Activated T-cell treated with anti-CD3 and anti-CD28 coated beads, Interleukin-2, amount 50 U/mL, for 4 hours (primary cell): Measurements from ENCODE around the gene AMN1. TPM values are rescaled to one million over a fixed set of nuclear protein-coding genes. Genes with fewer than 3 reads are reported as not detected.
"Not testable (repeated sequence)": the region's sequence is repeated elsewhere in the genome, so short reads cannot be mapped to it uniquely, and the experiment has no call there.

Experiments used
- ATAC-seq, 2 donors: fragments of 200-7000 bp; cut with Tn5 transposase; one replicate each; pipeline ENCODE4 v1.10.0; 2021
- DNase-seq: peaks from one replicate; pipeline ENCODE4 v3.0.0-alpha.2; 2020
- H3K27me3 Mint-ChIP-seq: one replicate; pipeline ENCODE4 v1.8.0; 2021; ENCODE audit warnings: low read depth, mixed read lengths
- H3K36me3 Mint-ChIP-seq: one replicate; pipeline ENCODE4 v1.8.0; 2022; ENCODE audit warnings: mixed read lengths; ENCODE audit not compliant: insufficient read depth
- H3K4me1 Mint-ChIP-seq: one replicate; pipeline ENCODE4 v1.8.0; 2021; ENCODE audit warnings: low read depth, mixed read lengths
- H3K4me3 Mint-ChIP-seq: one replicate; pipeline ENCODE4 v1.8.0; 2021; ENCODE audit warnings: mild to moderate bottlenecking, moderate library complexity, mixed read lengths
- H3K9me3 Mint-ChIP-seq: one replicate; pipeline ENCODE4 v1.8.0; 2021; ENCODE audit warnings: mixed read lengths
- total RNA-seq, 3 donors: library from RNA; stranded (reverse); gene quantifications; one replicate each; pipeline ENCODE4 v1.2.1, GENCODE V29; 2021

Gene AMN1
- total RNA-seq, 3 donors from 2014 or later: 3.4 to 4.7 (median 3.8) TPM

GRCh38 chr12:31682136-31682962 lies 46.5 kb downstream of the AMN1 start:
- H3K27me3 Mint-ChIP-seq: no peaks in the 10 kb centered on the region
- DNase-seq (peak; percentile 57), ATAC-seq (peak; percentile 71 to 86)
- H3K36me3 Mint-ChIP-seq: peaks cover 27% of the 10 kb centered on the region
- H3K9me3 Mint-ChIP-seq: peaks cover 7% of the 10 kb centered on the region
- peaks cover 4% of the 10 kb centered on the region for H3K4me1 Mint-ChIP-seq
- H3K4me3 Mint-ChIP-seq: no peak overlapping the region

- H3K9me3 Mint-ChIP-seq: peaks cover 5% of the 10 kb centered on the region
- H3K36me3 Mint-ChIP-seq: peaks cover 39% of the 10 kb centered on the region
- H3K4me3 Mint-ChIP-seq: no peak overlapping the region
Observed at GRCh38 chr12:31672521-31672920, 56.3 kb downstream of the AMN1 start.

GRCh38 chr12:31669582-31669981 lies 59.2 kb downstream of the AMN1 start:
- not testable (repeated sequence) for H3K4me3 Mint-ChIP-seq, H3K4me1 Mint-ChIP-seq, H3K9me3 Mint-ChIP-seq, DNase-seq, H3K27me3 Mint-ChIP-seq, ATAC-seq
- H3K36me3 Mint-ChIP-seq: peaks cover 35% of the 10 kb centered on the region

More at GRCh38 chr12:31672521-31672920, 56.3 kb downstream of the AMN1 start:
- H3K4me1 Mint-ChIP-seq: no peaks in the 10 kb centered on the region
- DNase-seq: no peak
- no peaks in the 10 kb centered on the region for H3K27me3 Mint-ChIP-seq
- ATAC-seq: no peak

DNA sequence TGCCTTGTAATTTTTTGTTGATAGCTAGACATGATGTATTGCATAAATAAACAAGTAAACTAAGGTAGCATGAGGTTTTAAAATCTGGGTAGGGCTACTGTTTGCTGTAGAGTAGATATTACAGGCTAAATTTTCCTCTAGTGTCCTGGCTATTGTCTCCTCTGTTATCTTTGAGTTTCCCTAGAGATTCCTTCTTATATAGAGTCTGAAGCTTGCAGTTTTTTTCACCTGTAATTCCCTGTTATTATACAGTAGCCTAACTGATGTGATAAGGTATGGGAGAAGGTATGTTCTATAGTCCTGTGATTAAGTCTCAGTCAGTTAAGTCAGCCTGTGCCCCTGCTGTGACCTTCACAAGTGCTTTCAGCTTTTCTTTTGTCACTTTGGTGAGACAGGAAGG lies 59.8 kb downstream of the AMN1 start:
- DNase-seq (no peak), ATAC-seq (no peak)
- Mint-ChIP-seq H3K36me3 (peaks cover 32% of the 10 kb centered on the region), H3K4me3 (no peak overlapping the region), H3K27me3 (no peaks in the 10 kb centered on the region), H3K4me1 (no peaks in the 10 kb centered on the region), H3K9me3 (peaks cover 5% of the 10 kb centered on the region)

GRCh38 chr12:31664038-31664437 lies 64.8 kb downstream of the AMN1 start:
- H3K9me3 Mint-ChIP-seq: no peaks in the 10 kb centered on the region
- no peak for DNase-seq
- no peaks in the 10 kb centered on the region for H3K27me3 Mint-ChIP-seq
- ATAC-seq: no peak
- peaks cover 6% of the 10 kb centered on the region for H3K4me1 Mint-ChIP-seq
- H3K36me3 Mint-ChIP-seq: peaks cover 7% of the 10 kb centered on the region
- H3K4me3 Mint-ChIP-seq: no peak overlapping the region

GRCh38 chr12:31663576-31663975 lies 65.2 kb downstream of the AMN1 start:
- no peak for DNase-seq
- ATAC-seq: no peak
- no peaks in the 10 kb centered on the region for H3K9me3 Mint-ChIP-seq
- no peaks in the 10 kb centered on the region for H3K27me3 Mint-ChIP-seq
- peaks cover 8% of the 10 kb centered on the region for H3K4me1 Mint-ChIP-seq
- peaks cover 3% of the 10 kb centered on the region for H3K36me3 Mint-ChIP-seq
- no peak overlapping the region for H3K4me3 Mint-ChIP-seq

GRCh38 chr12:31662176-31662849 lies 66.5 kb downstream of the AMN1 start:
- DNase-seq: no peak
- H3K27me3 Mint-ChIP-seq: no peaks in the 10 kb centered on the region
- H3K4me1 Mint-ChIP-seq: peaks cover 11% of the 10 kb centered on the region
- peaks cover 3% of the 10 kb centered on the region for H3K36me3 Mint-ChIP-seq
- no peaks in the 10 kb centered on the region for H3K9me3 Mint-ChIP-seq
- no peak overlapping the region for H3K4me3 Mint-ChIP-seq
- ATAC-seq: no peak

DNA sequence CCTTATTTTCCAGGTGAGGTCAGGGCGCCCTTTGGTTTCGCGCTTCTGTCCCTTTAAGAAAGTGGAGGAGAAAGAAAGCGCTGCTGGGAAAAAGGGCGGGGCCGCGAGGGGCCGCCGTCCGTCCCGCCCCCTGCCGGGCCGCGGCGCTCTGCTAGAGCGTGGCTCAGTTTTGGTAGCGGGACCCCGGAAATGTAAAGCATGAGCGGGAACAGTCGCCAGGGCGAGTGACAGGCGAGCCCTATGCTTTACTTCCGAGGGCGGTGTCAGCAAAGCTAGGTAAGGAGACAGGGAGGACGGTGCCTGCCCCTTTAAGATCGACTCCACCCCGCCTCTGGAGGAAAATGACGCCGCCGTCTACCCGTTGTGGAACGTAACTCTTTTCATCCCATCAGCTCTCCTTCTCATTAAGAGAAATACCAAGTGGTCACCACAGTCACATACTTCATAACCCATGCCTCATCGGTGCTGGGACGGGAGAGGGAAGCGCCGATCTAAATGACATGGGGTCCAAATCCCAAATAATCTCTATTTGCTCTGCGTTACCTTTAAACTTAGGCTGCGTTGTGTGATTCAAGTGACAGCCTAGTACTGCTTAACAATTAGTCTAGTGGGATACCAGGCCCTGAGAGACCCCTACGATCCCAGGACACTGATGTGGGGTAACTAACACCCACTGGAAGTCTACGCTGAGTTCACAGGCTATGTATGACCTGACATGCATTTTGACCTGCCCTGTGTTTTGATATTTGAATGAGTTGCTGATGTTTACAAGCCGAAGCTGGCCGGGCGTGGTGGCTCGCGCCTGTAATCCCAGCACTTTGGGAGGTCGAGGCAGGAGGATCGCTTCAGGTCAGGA lies 69.5 kb downstream of the AMN1 start, which contains the start of gene ETFBKMT:
ETFBKMT (plus strand) TSS at position 602 of the 856 bp plus-strand sequence. CDS start 2,266 bp downstream, outside the sequence.
- peak; percentile 99 to 100 for ATAC-seq
- Mint-ChIP-seq H3K27me3 (no peaks in the 10 kb centered on the region), H3K4me1 (peaks cover 11% of the 10 kb centered on the region), H3K9me3 (no peaks in the 10 kb centered on the region), H3K36me3 (peaks cover 3% of the 10 kb centered on the region), H3K4me3 (peak within 1 kb of the TSS; percentile 94)
- DNase-seq: peak; percentile 87

DNA sequence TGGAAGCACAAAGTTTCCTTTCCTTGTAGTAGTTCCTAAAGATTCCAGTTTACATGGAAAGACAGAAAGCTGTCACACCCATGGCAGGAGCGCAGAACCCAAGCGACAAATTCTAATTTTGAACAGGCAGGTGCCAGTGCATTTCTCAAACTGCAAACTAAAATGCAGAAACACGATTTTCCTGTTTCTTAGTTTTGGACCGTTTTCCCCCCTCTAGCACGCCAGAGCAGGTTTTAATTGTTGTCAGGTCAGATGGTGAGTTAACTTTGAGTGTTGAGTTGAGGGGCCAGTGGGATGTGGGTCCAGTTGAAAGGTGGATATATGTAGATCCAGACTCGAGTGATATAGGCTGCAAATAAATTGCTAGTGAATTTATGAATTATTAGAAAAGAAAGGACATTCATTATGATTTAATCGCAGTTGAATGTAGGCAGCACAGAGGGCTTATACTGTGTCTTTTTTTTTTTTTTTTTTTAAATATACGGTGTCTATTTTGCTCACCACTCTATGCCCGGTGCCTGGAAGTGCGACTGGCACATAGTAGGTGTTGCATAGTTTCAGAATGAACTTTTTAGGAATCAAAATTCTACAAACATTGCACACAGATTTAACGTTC lies 70.2 kb downstream of the AMN1 start:
- no peak for ATAC-seq
- peak overlapping the region; percentile 94 for H3K4me3 Mint-ChIP-seq
- peaks cover 11% of the 10 kb centered on the region for H3K4me1 Mint-ChIP-seq

DNA sequence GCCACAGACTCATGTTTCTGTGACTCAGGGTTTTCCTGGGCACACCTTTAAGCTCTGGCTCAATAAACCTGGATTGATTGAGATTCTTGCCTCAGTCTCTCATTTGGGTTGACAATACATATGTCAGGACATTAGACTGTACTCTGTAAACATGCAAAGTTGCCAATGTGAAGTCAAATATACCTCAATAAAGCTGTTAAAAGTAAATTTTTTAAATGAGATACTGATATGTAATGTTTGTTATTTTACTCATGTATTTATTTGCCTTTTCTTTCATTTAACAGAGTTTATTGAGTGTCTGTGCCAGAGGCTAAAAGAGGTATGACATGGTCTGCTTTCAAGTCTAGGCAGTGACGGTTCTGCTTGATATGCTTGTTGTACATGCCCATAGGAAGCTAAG lies 73.0 kb downstream of the AMN1 start:
- Mint-ChIP-seq H3K4me3 (no peak overlapping the region), H3K9me3 (no peaks in the 10 kb centered on the region), H3K36me3 (no peaks in the 10 kb centered on the region), H3K27me3 (no peaks in the 10 kb centered on the region), H3K4me1 (peaks cover 23% of the 10 kb centered on the region)
- ATAC-seq: no peak
- DNase-seq: no peak

More for the DNA sequence above, 70.2 kb downstream of the AMN1 start:
- no peaks in the 10 kb centered on the region for H3K27me3 Mint-ChIP-seq
- H3K9me3 Mint-ChIP-seq: no peaks in the 10 kb centered on the region
- no peak for DNase-seq
- peaks cover 3% of the 10 kb centered on the region for H3K36me3 Mint-ChIP-seq

GRCh38 chr12:31655208-31655607 lies 73.6 kb downstream of the AMN1 start:
- DNase-seq (no peak), ATAC-seq (no peak)
- Mint-ChIP-seq H3K4me3 (no peak overlapping the region), H3K27me3 (no peaks in the 10 kb centered on the region), H3K4me1 (peaks cover 22% of the 10 kb centered on the region), H3K36me3 (no peaks in the 10 kb centered on the region), H3K9me3 (no peaks in the 10 kb centered on the region)

- Mint-ChIP-seq H3K9me3 (no peaks in the 10 kb centered on the region), H3K27me3 (no peaks in the 10 kb centered on the region), H3K36me3 (no peaks in the 10 kb centered on the region), H3K4me3 (peak overlapping the region; percentile 57), H3K4me1 (peaks cover 11% of the 10 kb centered on the region)
- ATAC-seq (no peak), DNase-seq (no peak)
Observed at GRCh38 chr12:31651893-31652521, 76.8 kb downstream of the AMN1 start.

DNA sequence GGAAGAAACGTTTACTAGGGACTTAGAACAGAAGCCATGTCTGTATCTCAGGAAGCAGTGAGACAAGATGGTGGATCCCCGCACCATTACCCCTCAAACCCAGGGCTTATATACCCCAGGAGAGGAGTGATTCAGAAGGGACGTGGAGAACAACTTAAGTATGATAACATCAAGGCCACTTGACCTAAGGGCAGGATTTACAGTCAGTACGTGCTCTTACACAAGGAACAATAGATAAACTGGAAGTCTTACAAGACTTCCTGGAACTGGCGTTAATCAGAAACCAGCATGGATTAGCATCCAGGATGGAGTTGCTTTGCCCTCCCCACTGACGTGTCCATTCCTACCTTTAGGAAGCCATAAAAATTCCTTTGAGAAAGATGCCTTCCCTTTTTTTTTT lies 77.9 kb downstream of the AMN1 start:
- DNase-seq: no peak
- ATAC-seq: no peak
- Mint-ChIP-seq H3K9me3 (no peaks in the 10 kb centered on the region), H3K27me3 (no peaks in the 10 kb centered on the region), H3K36me3 (no peaks in the 10 kb centered on the region), H3K4me3 (peak overlapping the region; percentile 57), H3K4me1 (peaks cover 11% of the 10 kb centered on the region)
